HEK293T (cell line): ENCODE data around the gene MICAL2.

ENCODE experiments used
- ARNT ChIP-seq: fragments of 450-650 bp; IDR thresholded peaks from 2 replicates; pipeline ENCODE4 v1.6.1; 2017; ENCODE audit warnings: mild to moderate bottlenecking
- BHLHE40 ChIP-seq: fragments of 450-650 bp; IDR thresholded peaks from 2 replicates; pipeline ENCODE4 v1.6.1; 2016; ENCODE audit warnings: mild to moderate bottlenecking, moderate library complexity, borderline replicate concordance
- FOXA1 ChIP-seq: fragments of 450-650 bp; IDR thresholded peaks from 2 replicates; pipeline ENCODE4 v1.6.1; 2016; ENCODE audit warnings: mild to moderate bottlenecking
- FOXK2 ChIP-seq: fragments of 450-650 bp; IDR thresholded peaks from 2 replicates; pipeline ENCODE4 v1.6.1; 2016; ENCODE audit warnings: mild to moderate bottlenecking
- FOXM1 ChIP-seq: fragments of 450-650 bp; IDR thresholded peaks from 2 replicates; pipeline ENCODE4 v1.6.1; 2017; ENCODE audit warnings: mild to moderate bottlenecking, borderline replicate concordance
- PKNOX1 ChIP-seq: fragments of 450-650 bp; IDR thresholded peaks from 2 replicates; pipeline ENCODE4 v1.6.1; 2016
- SP1 ChIP-seq: fragments of 450-650 bp; IDR thresholded peaks from 2 replicates; pipeline ENCODE4 v1.6.1; 2017
- SUZ12 ChIP-seq: fragments of 450-650 bp; IDR thresholded peaks from 2 replicates; pipeline ENCODE4 v1.6.1; 2016; ENCODE audit warnings: mild to moderate bottlenecking

GRCh38 chr11:12126344-12127019 is 16.1 kb downstream of the MICAL2 start:
- no peak for TF ChIP-seq FOXK2
- no peak for TF ChIP-seq FOXA1
- TF ChIP-seq SUZ12 = no peak
- no peak for TF ChIP-seq FOXM1
- TF ChIP-seq BHLHE40 = no peak
- TF ChIP-seq PKNOX1 = no peak
- no peak for TF ChIP-seq SP1
- no peak for TF ChIP-seq ARNT
